DMS153 (cell line): ENCODE results near the gene LILRB2.
"Not testable (repeated sequence)": the region's sequence is repeated elsewhere in the genome, so short reads cannot be mapped to it uniquely, and the experiment has no call there.

Experiments used
- DNase-seq: peaks from one replicate; lab custom pipeline; 2025; lab: John Stamatoyannopoulos, UW

LILRB2 gene

DNA sequence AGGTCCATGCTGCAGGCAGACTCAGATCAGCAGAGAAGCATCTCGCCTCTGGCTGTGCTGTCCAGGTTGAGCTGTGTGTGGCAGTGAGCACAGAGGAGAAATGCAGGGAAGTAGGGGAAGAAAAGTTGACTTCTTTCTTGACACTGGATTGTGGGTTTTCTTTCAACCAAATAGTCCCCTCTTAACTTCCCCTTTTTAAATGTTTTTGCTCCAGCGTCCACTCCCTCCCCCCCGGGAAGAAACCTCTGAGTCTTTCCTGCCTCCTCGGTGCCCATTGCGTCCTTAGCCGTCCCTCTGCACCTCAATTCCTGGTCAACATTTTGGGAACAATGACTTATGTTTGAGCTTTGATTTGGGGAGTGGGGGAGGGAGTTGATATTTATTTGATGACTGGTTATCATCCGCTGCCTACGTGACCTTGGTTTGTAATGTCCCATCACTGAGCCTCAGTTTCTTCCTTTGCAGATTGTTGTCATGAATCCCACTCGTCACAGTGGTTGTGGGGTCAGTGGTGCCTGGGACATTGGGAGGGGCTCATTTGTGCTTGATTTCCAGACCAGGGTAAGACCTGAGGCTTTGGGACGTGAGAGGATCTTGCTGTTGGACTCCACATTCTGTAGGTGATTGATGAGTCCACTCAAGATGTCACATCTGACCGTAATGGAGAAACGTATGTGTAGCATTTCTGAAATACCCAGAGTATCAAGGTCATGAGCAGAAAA, at the start of gene LILRB2:
LILRB2 (minus strand) TSS at position 104 of the 722 bp plus-strand sequence. CDS start 614 bp downstream, outside the sequence.
- DNase-seq: no peak

DNA sequence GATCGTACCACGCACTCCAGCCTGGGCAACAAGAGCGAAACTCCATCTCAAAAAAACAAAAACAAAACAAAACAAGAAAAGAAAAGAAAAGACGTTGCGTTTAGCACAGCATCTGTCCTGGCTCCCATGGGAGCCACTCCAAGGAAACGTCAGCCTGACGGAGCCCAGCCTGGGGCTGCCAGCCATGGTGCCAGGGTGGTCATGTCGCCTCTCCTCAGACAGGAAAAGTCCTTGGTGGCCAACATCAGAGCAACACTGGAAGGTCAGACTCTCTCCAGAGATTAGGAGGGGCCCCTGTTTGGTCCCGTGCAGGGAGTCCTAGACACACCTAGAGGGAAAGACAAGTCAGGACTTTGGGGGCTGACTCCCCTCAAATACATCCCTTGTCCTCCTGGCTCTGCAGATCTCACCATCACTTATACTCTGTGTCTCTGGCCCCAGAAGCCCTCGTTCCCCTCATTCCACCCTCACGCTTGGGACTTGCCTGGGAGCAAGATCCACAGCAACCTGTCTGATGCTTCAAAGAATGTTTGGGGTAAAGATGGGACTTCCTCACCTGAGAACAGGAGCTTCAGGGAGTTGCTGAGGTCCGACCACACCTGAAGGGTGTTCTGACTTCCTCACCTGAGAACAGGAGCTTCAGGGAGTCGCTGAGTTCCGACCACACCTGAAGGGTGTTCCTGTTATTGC, 48.7 kb upstream of the LILRB2 start:
- DNase-seq: no peak

DNA sequence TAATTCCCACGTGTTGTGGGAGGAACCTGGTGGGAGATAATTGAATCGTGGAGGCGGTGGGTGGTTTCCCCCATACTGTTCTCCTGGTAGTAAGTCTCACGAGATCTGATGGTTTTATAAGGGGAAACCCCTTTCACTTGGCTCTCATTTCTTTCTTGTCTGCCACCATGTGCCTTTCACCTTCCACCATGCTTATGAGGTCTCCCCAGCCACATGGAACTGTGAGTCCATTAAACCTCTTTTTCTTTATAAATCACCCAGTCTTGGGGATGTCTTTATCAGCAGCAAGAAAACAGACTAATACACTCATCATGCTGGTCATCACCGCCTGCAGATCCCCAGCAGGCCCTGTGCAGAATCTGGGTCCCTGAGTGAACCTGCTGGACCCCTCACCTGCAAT, 47.9 kb upstream of the LILRB2 start:
- DNase-seq: not testable (repeated sequence)

DNA sequence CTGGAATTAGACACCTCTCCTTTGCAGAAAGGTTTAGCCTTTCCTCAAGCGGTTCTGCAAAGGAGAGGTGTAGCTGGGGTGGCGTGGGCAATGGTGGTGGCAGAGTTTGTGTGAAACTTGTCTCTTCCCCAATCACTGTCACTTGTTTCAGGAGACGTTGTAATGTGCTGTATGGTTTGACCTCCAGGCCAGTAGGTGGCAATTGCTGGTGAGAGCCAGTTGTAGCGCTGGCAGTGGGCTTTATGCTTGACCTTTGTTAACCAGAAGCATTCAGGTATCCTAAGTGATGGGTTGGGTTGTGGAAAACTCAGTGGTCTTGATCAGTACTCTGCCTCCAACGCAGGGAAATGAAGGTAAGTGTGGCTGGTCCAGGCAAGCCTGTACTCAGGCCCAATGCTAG, 44.7 kb upstream of the LILRB2 start:
- no peak for DNase-seq

DNA sequence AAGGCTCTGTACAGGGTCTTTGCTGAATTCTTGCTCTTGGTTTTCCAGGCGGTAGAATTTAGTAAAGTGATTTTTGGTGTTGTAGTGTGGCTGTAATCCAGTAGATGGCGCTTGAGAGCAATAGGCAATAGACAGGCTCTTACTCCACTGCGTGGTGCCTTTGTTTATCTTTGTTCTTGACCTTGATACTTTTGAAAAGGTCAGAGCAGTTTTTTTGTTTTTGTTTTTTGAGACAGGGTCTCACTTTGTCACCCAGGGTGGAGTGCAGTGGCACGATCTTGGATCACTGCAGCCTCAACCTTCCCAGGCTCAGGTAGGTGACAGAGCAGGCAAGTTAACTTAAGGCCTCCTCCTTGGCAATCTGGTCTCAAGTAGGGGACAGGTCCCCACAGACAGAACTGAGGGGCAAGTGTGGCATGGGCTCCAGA, 44.3 kb upstream of the LILRB2 start:
- no peak for DNase-seq

DNA sequence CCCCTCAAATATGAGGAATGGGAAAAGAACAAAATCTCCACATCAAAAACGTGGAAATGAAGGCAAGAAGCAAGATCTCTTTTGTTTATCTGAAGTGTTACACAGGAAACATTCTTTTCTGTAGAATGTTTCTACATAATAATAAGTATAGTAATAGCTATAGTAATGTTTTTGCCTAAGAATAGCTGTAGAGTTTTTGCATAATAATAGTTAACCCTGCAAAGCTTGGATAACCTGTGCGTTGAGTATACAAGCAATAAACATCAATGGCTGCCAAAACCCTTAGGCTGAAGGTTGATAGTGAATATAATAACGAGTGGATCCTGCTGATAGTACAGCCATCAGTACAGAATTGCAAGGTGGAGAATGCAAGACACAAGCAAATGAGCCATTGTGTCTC, 43.2 kb upstream of the LILRB2 start:
- no peak for DNase-seq

DNA sequence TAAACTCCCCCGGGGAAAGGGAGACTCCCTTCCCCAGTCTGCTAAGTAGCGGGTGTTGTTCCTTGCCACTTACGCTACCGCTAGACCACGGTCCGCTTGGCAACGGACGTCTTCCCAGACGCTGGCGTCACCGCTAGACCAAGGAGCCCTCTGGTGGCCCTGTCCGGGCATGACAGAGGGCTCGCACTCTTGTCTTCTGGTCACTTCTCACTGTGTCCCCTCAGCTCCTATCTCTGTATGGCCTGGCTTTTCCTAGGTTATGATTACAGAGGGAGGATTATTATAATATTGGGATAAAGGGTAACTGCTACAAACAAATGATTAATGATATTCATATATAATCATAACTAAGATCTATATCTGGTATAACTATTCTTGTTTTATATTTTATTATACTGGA, 42.0 kb upstream of the LILRB2 start:
- not testable (repeated sequence) for DNase-seq

DNA sequence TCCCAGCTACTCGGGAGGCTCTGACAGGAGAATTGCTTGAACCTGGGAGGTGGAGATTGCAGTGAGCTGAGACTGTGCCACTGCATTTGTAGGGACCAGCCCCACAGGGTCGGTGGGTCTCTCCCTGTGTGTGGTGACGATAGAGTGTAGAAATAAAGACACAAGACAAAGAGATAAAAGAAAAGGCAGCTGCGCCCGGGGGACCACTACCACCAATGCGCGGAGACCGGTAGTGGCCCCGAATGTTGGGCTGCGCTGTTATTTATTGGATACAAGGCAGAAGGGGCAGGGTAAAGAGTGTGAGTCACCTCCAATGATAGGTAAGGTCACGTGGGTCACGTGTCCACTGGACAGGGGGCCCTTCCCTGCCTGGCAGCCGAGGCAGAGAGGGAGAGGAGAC, 41.4 kb upstream of the LILRB2 start:
- DNase-seq: not testable (repeated sequence)

DNA sequence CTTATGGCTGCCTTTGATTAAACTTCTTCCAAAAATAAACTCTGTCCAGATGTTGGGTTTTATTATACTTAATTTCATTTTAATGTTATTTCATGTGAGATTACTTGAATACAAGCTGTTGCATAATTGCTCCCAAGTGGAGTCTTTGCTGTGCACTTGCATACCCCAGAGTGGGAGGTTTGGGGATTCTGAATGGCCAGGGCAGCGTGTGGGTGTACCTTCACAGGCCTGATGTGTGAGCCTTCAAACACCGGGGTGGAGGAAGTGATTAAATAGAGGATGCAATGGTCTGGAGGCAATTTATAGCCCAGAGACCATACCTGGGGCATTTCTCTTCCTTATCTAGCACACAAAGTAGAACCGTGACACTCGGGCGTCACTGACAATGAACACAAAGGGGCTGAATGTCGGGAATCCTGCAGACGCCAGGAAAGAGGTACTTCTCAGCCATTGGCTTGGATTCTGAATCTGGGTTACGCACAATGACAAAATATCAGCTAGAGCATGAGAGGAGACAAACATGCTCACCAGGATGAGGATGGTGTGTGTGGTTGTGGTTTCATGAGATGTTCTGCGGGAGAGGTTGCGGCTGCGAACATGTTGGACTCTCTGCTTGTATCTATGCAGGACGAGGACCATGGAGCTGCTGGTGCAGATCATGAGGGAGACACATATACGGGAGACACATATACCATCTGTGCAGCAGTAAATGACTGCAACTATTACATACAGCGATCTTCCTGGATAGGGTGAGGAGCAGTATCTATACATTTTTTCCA, 39.2 kb upstream of the LILRB2 start:
- no peak for DNase-seq

DNA sequence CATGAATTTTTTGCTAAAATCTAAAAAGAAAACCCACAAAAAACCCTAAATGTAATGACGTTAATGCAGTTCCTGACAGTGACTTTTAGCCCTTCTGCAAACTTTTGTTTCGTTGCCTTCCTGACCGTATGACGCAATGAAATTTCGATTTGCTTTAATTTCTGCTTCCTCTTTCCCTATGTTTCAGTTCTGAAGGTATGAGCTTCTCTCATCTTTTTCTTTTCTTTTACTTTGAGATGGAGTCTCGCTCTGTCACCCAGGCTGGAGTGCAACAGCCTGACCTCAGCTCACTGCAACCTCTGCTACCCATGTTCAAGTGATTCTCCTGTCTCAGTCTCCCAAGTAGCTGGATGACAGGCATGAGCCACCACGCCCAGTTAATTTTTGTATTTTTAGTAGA, 38.1 kb upstream of the LILRB2 start:
- DNase-seq: no peak

DNA sequence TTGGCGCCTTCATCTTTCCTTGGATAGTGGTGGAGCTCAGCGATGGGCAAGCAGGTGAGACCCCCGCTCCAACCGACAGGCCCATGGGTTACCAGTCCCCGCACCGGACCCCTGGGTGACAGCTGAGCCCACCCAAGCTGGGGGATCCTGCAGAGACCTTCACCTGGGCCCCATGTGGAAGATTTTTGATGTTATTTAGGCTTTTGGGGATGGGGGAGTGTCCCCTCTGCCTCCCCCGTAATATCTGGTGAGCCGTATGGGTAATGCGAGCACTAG, 37.0 kb upstream of the LILRB2 start:
- DNase-seq: no peak

DNA sequence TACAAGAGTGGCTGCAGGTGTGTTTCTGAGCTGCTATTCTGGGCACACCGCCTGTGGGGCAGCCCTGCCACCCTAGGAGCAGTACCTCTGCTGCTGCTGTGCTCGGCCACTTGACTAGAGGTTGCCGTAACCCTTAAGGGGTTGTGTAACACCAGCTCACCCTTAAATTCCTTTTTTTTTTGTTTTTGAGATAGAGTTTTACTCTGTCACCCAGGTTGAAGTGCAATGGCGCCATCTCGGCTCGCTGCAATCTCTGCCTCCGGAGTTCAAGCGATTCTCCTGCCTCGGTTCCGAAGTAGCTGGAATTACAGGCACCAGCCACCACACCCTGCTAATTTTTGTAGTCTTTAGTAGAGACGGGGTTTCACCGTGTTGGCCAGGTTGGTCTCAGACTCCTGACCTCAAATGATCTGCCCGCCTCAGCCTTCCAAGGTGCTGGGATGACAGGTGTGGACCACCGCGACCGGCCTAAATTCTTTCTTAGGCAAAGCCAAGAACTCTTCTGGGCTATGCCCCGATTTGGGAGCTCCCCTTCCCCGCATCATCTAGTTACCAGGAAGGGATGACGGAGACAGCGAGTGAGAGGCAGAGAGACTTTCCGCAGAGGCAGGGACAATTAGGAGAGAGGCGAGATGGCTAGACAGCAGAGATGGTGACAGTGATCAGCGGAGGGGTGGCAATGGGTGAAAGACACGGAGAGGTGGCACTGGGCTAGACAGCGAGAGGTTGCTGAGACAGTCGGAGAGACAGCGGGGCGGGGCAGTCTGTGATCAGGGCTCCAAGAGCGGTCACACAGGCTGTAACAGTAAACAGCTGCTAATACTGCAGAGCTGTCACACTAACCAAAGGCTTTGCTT, 36.4 kb upstream of the LILRB2 start:
- DNase-seq: no peak

DNA sequence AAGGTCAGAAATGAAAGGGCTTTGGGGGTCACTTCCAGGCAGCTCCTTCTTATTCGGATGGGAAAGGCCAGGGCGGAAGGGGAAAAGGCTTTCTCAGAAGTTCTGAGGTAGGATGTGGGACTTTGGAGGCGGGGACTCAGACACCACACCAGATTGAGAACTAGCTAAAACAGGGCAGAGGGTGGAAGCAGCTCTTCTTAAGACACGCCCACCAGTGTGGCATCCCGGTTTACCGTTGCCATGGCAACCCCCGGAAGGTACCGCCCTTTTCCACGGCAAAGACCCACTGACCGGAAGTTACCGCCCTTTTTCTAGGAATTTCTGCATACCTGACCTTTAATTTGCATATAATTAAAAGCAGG, 35.8 kb upstream of the LILRB2 start:
- DNase-seq: no peak

DNA sequence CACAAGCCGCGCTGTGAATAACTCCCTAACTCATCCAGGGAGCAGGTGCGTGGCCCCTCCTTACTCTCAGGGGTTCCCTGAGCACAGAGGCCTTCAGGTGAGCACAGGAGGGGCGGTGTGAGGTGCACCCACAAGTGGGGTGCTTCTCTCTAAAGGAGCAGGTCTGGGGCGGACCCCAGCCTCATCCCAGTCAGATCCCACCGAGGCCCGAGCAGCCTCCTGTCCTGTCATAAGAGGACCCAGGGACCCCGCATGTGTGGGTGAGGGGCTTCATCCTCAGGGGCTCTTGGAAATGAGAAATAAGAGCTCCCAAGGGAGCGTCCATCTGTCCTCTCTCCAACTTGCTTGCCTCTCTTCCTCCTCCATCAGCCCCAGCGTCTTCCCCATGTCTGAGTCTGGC, 35.0 kb upstream of the LILRB2 start:
- no peak for DNase-seq

DNA sequence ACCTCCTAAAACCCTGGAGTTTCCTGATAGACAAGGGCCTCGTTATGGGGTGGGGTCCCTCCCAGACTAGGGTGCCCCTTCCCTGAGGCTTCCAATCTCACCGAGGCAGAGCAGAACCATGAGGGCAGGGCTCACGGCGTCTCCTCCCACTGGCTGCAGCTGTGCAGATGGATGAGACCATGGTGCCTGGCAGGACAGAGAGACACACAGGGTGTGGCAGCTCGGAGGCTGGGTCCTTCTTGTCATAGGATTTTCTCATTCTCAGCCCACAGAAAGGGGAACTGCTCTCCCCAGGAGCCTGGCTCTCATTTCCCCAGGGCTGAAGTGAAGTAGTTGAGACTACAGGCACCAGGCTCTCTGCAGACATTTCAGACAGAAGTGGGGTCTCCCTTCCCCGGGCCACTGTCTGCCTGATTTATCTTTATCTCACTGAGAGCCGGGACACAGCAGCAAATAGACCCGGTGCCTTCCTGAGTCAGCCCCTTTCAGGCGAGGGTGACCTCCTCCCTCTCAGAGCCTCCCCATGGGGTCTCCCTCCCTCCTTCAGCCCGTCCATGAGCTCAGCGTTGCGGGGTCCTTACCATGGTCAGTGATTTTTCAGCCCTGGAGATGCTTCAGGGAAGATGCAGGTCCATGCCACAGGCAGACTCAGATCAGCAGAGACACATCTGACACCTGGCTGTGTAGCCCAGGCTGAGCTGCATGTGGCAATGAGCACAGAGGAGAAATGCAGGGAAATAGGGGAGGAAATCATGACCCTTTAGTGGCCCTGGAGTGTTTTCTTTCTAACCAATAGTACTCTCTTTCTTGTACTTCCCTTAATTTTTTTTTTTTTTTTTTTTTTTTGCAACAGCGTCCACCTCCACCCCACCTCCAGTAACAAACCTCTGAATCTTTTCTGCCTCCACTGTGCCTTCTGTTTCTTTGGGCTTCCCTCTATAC, 31.8 kb upstream of the LILRB2 start, which contains the start of gene LILRA5:
LILRA5 (minus strand) TSS at position 731 of the 942 bp plus-strand sequence; CDS start at position 584, 147 bp downstream.
- no peak for DNase-seq

DNA sequence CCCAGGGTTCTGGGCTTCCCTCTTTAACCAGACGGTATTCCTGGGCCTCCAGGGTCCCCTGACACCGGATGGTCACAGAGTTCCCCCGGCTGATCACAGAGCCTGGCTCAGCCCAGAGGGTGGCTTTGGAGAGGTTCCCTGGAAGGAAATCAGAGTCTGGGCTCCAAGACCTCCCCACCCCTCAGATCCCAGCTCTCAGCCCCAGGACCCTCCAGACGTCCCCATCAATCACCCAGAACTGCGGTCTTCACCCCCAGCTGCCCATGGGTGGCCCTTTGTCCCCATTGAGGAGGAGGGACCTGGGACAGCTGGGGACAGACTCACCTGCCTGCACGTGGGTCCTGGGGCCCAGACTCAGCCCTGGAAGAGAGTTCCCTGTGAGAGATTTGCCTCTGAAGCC, 31.1 kb upstream of the LILRB2 start:
- DNase-seq: no peak

DNA sequence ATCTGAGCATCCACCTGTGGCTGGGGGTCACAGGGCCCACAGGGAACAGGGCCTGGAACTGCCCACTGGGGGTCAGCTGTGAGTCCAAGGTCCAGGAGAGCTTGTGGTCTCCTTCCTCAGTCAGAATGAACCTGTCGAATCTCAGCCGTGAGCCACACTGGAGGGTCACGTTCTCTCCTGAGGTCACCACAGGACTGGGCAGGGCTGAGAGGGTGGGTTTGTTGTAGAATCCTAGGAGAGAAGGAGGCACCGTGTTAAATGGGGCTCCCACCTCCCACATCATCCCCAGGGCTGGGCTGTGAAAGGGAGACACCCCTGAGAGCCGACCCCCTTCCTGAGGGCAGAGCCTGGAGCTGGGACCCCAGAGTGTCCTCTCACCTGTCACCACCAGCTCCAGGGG, 30.6 kb upstream of the LILRB2 start:
- no peak for DNase-seq

DNA sequence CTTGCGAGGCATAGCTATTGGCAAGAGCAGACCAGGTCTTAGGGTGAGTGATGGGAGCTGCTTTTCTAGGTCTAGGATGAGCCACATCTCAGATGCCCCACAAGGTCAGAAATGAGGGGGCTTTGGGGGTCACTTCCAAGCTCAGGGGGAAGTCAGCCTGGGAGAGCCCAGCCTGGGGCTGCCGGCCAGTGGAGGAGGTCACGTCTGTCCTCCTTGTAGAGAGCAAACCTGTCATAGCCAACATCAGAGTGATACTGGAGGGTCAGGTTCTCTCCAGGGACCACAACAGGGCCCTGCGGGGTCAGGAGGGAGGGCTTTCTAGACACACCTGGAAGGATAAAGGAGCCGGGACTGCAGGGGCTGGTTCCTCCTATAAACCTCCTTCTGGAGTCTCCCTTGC, 29.6 kb upstream of the LILRB2 start:
- DNase-seq: no peak

DNA sequence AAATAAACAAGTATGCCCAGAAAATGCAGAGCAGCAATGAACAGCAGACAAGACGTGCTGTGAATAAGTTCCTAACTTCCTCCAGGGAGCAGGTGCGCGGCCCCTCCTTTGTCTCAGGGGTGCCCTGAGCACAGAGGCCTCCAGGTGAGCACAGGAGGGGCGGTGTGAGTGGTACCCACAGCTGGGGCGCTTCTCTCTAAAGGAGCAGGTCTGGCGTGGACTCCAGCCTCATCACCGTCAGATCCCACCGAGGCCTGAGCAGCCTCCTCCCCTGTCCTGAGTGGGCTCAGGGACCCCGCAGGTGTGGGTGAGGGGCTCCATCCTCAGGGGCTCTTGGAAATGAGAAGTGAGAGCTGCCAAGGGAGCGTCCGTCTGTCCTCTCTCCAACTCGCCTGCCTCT, 28.9 kb upstream of the LILRB2 start:
- no peak for DNase-seq

DNA sequence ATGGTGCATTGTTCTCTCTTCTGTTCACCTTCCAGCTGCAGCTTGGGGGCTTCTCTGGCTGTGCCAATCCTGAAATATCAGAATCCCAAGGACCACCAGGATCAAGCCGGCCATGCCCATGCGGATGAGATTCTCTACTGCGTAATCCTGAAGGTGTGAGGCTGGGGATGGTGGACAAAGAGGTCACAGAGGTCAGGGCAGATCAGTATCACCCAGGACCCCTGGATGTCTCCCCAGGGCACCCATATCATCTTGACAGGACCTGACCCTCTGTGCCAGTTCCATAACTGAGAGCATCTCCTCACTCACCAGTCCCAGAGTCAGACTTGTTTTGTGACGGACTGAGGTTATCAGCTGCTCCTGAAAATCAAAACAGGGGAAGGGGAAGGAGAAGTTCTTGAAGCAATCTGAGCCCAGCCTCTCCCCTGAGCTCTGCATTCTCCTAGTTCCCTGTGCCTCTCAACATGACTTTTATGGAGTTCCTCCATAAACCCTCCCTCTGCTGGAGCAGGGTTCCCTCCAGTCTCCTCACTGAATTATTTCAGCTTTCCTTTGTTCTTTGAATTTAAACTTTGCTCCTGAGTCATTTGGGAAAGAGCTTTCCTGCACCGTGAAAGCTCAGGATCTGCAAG, 26.6 kb upstream of the LILRB2 start:
- DNase-seq: no peak

DNA sequence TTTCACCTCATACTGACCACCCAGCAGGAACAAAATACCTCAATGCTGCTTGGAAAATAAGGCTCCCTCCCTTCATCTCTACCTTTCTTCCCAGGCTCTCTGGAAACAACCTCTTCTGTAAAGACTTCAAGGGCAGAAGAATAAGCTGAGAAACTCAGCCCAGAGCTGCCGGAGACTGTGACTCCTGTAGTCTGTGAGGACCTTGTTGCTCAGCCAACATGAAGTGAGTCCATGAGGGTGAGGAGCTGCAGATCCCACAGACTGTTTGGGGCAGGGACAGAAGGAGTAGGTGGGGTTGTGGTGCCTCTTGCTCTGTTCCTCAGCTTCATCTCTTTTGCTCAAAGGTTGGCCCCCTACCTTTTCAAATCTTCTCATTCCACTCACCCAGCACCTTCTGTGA, 24.2 kb upstream of the LILRB2 start:
- DNase-seq: no peak
